Activated CD4-positive, alpha-beta T cell treated with anti-CD3 and anti-CD28 coated beads for 24 hours (primary cell): Measurements from ENCODE around the gene DGKB.

ENCODE experiments used
- DNase-seq, 2 donors: peaks; one replicate each; pipeline ENCODE4 v3.0.0-alpha.2; 2020; ENCODE audit warnings: low read depth in 2 of 2

DGKB gene

DNA sequence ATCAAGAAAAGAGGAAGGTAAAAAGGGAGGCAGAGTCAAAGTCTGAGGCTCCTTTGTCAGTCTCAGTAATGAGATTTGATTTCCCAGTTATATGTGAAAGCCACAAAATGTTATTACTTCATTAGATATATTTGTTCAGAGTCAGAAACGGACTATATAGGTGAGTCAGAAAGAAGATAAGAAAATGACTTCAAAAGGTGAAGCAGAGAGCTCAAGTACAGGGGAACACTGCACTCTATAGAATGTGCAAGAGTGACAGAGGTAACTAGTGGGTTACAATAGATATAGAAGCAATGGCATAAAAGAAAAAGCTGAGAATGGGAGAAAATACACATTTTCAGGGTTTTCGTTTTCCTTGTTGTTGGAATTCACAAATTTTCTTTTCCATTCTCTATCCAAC lies 43.3 kb downstream of the DGKB start:
- no peak for DNase-seq

DNA sequence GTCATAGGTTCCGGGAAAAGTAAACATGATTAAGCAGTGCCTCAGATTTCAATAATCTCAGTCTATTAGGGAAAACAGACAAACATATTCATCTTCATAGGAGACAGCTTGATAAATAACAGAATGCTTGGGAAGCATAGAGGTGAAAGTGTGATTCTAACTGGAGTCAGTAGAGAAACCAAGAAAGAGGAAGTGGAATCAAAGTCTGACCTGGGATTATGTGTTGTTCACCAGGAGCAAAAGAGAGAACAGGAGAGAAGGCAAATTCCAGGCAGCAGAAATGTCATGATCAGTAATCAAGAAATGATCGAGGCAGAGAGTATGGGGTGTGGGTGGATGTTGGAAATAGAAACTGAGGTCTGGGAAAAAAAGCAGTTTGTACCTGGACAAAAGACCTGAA lies 43.7 kb downstream of the DGKB start:
- DNase-seq: no peak

DNA sequence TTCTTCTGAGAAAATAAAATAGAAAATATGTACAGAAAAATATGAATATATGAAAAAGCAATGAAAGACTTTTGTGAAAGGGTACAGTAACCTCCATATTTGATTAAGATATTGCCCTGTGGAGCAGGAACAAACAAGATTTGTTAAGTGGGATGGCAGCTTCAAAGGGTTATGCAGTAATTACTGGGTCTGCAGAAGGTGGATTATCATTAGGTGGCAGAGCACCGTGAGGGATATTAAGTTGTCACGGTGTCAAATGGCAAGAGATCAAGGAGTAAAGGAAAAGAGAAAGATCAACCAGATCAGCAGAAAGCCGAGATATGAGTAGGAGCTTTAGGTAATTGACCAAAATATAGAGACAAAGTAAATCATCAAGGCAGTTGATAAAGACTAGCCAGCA lies 44.1 kb downstream of the DGKB start:
- DNase-seq: no peak

DNA sequence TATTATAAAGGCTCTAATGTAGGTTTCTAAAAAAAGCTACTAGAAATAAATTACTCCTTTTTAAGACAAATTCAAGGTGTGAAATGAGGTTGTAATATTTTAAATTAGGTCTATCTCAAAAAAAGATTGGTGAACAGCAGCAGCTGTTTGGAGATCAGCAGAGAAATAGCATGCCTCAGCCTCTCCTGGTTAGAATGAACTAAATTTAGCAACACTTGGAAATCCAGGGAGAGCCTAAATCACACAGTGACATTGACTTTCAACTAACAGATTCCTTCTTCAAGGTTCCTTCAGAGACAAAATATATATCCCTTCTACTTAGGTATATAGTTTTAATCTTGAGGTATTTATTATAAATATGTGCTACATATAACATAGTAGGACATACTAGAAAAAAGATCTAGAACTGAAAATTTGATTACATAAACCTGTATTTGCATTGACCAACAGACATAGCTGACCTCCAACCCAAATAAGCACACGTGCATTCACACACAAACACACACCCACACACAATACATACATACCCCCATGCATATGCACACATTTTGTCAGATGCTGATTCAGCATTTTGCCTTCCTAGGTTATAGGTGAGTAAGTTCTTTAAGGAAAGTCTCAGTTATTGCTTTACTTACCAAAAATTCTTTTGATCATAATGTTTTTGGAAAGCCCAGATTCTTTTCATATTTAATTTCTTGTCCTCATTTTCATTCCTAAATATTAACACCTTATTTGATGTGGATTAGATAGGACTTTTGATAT lies 47.3 kb downstream of the DGKB start:
- DNase-seq: no peak

DNA sequence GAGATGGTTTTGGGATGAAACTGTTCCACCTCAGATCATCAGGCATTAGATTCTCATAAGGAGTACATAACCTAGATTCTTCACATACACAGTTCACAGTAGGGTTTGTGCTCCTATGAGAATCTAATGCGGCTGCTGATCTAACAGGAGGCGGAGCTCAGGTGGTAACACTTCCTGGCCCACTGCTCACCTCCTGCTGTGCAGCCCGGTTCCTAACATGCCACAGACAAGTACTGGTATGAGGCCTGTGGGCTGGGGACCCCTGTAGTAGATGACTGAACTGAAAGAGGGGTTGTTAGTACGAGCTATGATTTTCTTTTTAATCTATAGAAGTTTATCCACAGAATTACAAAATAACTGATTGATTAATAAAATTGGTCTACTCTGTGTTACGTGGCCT lies 48.1 kb downstream of the DGKB start:
- DNase-seq: no peak

DNA sequence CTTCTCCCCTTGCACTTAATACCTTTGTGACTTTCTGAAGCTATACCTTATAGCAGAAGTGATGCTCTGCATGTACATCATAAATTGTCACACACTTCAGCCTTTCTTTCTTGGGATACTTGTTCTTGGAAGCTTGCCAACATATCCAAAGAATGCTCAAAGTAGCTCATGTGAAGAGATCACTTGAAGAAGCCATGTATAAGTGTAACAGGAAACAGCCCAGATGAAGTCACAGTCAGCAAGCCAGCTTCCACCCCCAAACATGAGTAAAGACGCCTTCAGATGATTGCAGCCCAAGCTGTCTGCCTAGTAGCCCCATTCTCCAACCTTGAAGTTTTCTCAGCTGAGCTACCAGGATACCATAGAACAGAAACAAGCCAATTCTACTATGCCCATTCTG lies 50.9 kb downstream of the DGKB start:
- DNase-seq: no peak

DNA sequence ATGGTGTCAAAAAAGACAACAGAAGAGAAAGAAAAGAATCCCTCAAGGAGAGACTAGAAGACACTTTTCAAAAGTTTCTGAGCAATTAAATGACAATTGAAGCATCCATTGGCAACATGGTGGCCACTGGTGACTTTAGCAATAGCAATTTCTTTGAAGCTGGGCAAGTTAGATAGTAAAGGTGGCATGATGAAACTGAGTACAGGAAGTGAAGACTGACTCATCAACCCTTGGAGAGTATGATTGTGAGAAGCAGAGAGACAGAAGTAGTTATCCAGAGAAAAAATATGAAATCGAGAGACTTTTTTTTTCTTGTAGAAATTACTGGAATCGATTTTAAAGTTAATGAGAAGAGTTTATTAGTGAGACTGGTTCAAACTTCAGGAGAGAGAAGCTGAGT lies 52.5 kb downstream of the DGKB start:
- DNase-seq: no peak

DNA sequence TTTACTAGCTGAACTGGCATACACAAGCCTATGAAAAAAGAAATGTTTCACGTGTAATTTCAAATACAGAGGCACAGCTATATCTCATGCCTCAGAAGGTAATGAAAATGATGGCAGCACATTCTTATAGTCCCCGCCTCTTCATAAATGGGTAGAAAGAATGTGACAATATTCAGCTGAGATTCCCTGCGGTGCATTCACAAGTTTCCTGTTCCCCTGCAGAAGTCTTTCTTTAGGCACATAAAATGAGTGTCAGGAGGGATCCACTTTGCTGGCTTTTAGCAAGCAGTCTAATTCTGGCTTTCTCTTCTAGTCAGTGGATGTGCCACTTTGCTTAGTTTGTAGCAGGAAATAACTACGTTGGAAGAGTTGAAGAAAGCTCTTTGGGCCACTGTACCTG lies 56.1 kb downstream of the DGKB start:
- no peak for DNase-seq

DNA sequence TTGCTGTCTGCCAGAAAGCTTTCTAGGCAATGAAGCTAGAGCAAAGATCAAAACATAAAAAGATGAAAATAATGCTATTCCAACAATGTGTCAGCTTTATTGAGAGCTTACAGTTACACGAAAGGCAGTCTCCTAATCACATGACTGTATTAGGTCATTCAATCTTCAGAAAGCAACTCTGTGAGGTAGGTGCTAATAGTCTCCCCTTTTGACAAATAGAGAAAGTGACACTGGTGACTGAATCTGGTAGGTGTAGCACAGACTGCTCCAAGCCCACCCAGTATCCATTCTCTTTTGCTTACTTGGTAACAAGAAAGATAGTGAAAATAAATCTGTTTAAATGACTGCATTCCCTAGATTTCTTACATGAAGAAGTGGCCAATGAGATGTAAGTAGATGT lies 58.8 kb downstream of the DGKB start:
- no peak for DNase-seq

DNA sequence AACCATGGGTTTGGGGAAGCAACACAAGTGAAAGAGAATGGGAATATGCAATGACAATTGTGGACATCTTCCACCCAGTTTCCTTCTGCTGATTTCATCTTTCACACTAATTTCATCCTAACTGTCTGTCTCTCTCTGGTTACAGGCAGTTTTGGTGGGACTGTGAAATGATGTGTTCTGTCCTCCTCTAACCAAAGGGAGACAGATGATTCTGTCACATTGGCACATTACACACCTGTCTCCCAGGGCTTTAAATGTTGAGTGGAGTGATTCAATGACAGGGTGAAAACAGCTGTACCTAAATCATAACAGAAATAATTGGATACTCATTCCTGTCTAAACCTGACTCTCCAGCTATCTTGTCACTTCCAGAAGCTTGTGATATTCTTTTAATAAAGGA lies 60.0 kb downstream of the DGKB start:
- no peak for DNase-seq

DNA sequence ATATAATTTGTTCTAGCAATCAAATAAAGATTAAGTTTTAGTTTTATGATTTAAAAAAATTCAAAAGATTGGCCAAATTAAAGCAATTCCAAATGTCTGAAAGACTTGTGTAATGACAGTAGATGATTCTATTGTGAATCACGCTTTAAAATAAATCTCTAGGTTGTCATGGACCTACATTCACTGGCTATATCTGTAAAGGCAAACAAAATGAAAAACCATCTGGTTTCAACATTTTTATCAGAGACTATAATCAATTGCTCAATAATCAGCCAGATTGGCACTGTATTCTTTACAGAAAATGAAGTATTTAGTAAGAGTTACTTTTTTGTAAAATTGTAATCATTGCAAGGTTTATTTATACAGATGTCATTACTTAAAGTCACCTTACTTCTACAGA lies 60.7 kb downstream of the DGKB start:
- no peak for DNase-seq

DNA sequence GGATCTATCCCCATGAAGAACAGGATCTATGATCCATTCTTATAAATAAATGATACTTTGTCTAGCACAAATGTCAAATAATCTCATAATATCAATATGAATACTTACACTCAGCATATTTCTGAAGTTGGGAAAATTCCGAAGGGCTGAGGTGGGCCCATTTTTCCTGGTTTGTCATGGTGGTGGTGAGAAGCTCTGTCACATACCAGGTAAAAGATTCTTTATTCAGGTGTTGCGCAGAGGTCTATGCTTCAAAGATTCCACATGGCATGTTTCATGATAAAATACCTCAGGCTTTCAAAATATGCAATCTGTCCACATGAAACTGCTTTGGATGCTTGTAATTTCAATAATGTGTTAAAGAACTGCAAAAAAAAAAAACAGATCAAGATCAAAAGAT lies 61.5 kb downstream of the DGKB start:
- no peak for DNase-seq

DNA sequence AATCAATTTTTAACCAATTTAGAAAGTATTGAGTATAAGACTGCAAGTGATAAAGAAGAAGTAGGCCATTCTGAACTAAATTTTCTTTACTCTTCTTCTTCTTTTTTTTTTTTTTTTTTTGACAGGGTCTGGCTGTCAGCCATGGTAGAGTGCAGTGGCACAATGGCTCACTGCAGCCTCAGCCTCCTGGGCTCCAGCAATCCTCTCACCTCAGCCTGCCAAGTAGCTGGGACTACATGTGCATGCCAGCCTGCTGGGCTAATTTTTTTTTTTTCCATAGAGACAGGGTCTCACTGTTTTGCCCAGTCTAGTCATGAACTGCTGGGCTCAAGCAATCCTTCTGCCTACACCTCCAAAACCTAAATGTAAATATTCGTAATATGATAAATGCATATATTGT lies 63.2 kb downstream of the DGKB start:
- DNase-seq: no peak

DNA sequence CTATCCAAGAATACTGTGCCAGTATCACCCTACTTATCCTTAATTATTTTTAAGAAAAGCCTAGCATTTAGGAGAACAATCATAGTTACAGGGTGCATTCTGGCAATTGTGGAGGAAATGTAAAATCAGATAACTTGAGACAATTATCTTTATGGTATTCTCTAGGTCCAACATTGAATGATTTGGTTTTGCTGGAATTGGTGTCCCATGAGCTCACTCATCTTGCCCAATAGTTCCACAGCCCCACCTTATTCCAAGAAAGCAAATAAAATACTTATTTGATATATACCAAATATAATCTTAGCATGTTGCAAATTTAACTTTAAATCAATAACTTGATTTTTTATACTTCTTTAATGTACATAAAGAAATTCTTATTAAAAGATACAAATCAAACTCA lies 65.3 kb downstream of the DGKB start:
- no peak for DNase-seq

DNA sequence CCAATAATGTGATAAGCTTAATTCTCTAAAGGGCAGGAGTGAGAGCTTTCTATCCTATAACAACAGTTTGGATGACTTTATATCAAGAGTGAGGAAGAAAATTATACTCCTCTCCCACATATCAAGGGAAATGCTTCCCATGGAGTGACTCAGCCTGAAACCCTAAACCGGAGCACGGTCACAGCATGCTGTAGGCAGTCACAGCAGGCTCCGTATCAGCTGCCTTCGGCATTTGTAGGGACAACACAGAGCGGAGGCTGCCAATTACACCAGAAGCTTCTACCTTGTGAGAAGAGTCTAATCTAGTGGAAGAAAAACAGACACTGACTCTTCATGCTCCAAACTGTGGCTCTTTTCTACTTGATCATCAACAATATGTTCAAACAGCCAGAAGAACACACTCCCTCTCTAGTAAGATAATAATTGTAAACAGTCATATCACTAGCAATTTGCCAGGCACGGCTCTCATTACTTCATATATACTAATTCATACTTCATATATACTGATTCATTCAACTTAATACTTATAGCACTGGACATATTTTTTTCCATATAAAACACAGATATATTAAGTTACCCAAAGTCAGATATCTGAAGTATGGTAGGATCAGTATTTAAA lies 65.9 kb downstream of the DGKB start:
- DNase-seq: no peak

DNA sequence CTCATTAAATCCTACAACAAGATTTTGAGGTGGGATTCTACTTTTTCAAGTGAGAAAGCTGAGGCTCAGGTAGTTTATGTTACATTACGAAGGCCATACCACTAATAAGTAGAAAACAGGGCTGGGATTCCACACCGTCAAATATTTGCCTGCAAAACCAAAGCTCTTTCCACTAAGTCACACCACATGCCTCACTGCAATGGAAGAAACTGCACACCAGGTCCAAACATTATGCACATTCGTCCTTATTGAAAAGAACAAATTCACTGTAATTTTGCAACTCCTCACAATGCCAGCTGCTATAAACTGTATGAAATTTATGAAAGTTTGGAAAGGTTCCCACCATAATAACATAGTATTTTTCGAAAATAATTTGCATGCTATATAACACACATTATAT lies 66.5 kb downstream of the DGKB start:
- DNase-seq: no peak

DNA sequence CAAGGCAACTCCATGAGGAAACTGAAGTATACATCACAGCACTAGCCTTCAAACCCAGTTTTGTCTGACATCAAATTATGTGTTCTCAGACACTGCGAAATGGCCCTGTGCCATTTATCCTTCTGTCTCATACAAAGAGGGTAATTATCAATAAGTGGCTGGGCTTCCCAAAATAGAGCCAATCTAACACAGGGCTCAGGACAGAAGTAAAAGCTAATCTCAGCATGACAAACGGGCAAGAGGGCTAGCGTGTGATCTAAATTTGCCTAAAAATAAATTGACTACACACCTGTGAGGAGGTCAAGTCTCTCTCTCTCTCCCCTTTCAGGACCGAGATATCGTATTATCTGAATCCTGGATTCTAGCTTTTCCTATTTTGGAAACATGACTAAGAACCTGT lies 67.2 kb downstream of the DGKB start:
- DNase-seq: no peak

DNA sequence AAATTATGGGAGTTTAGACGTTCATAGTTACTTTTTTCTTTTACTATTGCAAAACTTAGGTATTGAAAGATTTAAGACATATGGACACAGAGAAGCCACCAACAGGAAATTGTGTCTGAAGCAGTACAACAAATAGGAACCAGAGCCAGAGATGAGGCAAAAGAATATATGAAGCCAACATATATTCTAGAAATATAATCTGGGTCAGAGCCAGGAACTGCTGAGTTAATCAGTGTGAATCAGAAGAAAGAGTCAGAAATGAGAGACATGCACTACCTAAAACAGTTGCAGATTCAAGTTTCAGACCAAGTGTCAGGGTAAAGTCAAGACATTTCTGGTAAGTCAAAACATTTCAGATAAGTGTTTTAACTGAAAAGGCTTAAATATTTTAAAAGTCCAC lies 67.7 kb downstream of the DGKB start:
- DNase-seq: no peak

DNA sequence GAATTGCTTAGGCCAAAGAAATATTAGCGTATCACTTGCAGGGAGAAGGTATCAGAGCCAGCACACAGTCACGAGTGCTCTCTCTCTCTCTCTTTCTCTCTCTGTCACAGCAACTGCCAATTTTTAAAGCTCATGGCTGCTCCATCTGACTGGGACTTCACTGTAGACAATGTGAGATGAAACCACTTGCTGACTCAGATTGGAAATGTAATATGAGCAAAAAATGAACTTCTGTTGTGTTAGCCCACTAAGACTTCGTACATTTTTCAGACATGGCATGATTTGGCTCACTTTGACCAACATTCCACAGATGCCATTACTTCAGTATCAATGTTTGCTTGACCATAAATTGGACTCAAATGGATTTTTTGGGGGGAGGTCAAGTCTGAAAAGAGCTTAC lies 68.1 kb downstream of the DGKB start:
- no peak for DNase-seq

DNA sequence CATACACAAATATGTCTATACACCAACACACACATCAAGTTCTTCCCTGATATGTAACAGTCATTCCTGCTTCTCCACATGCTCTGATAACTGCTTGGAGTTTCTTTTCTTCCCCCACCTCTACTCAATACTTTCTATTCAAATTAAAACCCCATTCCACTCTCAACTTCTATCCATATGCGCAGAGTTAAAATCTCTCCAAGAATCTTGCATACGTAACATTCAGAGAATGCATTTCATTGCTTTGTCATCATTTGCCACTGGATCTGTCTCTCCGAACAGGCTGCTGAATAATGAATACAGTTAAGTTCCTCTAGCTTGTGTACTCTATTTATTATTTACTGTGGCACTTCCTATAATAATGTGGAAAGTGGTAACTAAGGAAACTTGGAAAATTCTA lies 68.8 kb downstream of the DGKB start:
- DNase-seq: no peak

DNA sequence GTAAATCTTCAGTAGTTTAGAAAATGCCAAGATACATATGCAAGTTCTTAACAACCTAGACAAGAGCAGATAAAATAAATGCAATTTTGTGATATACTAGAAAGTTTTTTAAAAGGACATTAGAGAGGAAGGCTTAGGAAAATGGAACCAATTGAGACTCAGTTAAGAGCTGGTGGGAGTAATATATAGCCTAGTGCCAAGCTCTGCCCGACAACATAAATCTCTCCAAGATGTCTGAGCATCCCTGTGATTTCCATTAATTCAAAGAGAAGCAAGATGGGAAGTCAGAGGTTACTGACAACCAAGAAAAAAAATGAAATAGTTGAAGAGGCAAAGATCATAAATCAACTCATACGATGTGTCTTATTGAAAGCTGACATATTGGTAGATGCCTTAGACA lies 74.5 kb downstream of the DGKB start:
- DNase-seq: no peak

DNA sequence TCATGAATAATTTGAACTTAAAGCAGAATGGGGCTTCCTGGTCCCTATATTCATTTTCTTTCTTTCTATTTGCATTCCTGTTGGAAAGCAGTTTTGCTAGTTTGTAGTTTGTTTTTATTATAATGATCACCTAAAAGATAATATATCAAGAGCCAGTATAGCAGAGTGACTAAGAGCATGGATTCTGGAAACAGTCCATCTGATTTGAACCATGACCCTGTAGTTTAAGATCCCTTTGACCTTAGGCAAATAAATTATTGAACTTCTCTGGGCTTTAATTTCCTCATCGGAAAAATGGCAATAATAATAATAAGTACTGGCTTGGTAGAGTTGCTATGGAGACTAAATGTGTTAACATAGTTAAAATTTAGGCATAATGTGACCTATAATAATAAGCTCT lies 76.1 kb downstream of the DGKB start:
- DNase-seq: no peak

DNA sequence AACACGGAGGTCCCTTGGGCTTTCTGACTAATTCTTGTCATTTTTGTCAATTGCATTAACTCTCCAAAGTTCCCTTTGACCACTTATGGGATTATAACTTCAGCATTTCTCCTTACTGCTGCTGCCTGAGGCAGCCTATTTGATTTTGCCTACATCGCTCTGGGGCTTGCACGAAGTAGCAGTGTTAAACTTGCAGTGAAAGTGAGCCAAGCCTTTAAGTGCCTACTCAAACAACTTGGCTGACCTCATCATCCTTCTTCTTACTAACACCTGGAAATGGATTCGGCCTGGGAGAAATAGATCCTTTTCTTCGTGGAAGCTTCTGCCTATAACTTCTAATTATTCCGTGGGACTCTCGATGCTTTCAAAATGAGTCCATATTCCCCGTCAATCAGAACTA lies 76.6 kb downstream of the DGKB start:
- DNase-seq: no peak

DNA sequence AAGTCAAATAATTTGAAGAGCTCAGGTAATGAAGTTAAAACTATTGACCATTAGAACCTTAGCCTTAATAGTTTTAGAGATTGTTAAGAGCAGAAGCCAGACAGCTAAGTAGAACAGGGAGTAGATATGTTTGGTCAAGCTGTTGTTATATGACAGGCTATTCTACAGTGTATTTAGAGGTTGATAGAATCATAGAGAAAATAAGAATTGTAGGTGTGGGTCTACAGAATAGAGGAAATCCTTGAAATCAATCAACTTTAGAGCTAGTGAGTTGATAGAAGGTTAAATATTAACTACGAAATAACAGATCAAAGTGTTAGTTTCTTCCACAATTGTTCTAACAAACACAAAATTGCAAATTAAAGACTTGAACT lies 80.1 kb downstream of the DGKB start:
- no peak for DNase-seq
